Transverse colon (tissue), 4 donors: ENCODE results near the gene CNKSR3. TPM values are rescaled to one million over a fixed set of nuclear protein-coding genes. Genes with fewer than 3 reads are reported as not detected.

Source experiments
- DNase-seq: peaks from one replicate; pipeline ENCODE4 v3.0.0-alpha.2; 2019
- H3K27ac ChIP-seq, 4 donors: fragments of 200-600 bp; sonication (generic); 2 replicates each; pipeline ENCODE4 v1.5.1; 2016 to 2018; ENCODE audit warnings: inconsistent platforms in 4 of 4
- H3K27me3 ChIP-seq: fragments of 200-600 bp; sonication (generic); 2 replicates; pipeline ENCODE4 v1.5.1; 2017; ENCODE audit warnings: inconsistent platforms
- H3K36me3 ChIP-seq, 4 donors: fragments of 200-600 bp; sonication (generic); 2 replicates each; pipeline ENCODE4 v1.5.1; 2017 to 2019; ENCODE audit warnings: inconsistent platforms in 4 of 4
- H3K4me1 ChIP-seq, 4 donors: fragments of 200-600 bp; sonication (generic); 2 replicates each; pipeline ENCODE4 v1.5.1; 2017 to 2020; ENCODE audit warnings: inconsistent platforms in 4 of 4
- H3K4me3 ChIP-seq, 4 donors: fragments of 200-600 bp; sonication (generic); 1 replicate in 1 of 4; 2 replicates in 3 of 4; pipeline versions ENCODE4 v1.5.1 to v1.6.1; 2017 to 2019; ENCODE audit warnings: inconsistent platforms in 4 of 4
- H3K9me3 ChIP-seq, 2 donors: fragments of 200-600 bp; sonication (generic); 2 replicates each; pipeline ENCODE4 v1.5.1; 2017 to 2019; ENCODE audit warnings: inconsistent platforms in 2 of 2
- CTCF ChIP-seq, 5 experiments: fragments of 200-600 bp in 3 of 5; fragments of 450-650 bp in 2 of 5; sonication (generic) in 3 of 5; IDR thresholded peaks; 1 replicate in 2 of 5; 2 replicates in 3 of 5; pipeline ENCODE4 v1.5.1; 2016 to 2017; ENCODE audit warnings: antibody characterized with exemption in 5 of 5, inconsistent platforms in 3 of 5, mild to moderate bottlenecking in 2 of 5, moderate library complexity in 1 of 5
- EP300 ChIP-seq: sonication (generic); formaldehyde crosslinking; IDR thresholded peaks from one replicate; pipeline ENCODE4 v1.6.1; 2017; ENCODE audit warnings: antibody characterized with exemption, low read depth
- POLR2A ChIP-seq: fragments of 450-650 bp; IDR thresholded peaks from one replicate; pipeline ENCODE4 v1.6.1; 2016; ENCODE audit warnings: antibody characterized with exemption, mild to moderate bottlenecking, moderate library complexity
- POLR2AphosphoS5 ChIP-seq, 3 donors: sonication (generic); formaldehyde crosslinking; IDR thresholded peaks; one replicate each; pipeline ENCODE4 v1.6.1; 2016; ENCODE audit warnings: antibody characterized with exemption in 3 of 3
- WGBS, 2 donors: methylation state at CpG; one replicate each; pipeline ENCODE4 v1.1.5; 2018; ENCODE audit warnings: low coverage in 1 of 2; 5-methylcytosine and 5-hydroxymethylcytosine counted together
- in situ Hi-C, 4 donors: fragments of 200-750 bp; cut with MboI; loops; one replicate each; pipeline versions ENCODE4 v1.15.0 to v1.15.1; 2017; ENCODE audit warnings: low sequenced_read_pairs in 3 of 4, low pct_ligation_motif_present in 1 of 4, low pct_unique_long_range_greater_than_20kb in 1 of 4
- intact Hi-C: fragments of 100-400 bp; cut with DNase I; formaldehyde crosslinking; loops from one replicate; pipeline ENCODE4 v1.15.1; 2023; ENCODE audit warnings: low total_unique reads
- total RNA-seq, 4 donors: library from RNA; depleted of rRNA; stranded (reverse); fragments of >200 nt; gene quantifications; one replicate each; pipeline ENCODE4 v1.1.0, GENCODE V29; 2016

Gene CNKSR3
- total RNA-seq, 4 donors from 2014 or later = 4.0 to 27.3 (median 16.9) TPM

- Histone ChIP-seq H3K4me3 (no peak overlapping the region), H3K4me1 (peaks cover 0 to 4% (median 0%) of the 10 kb centered on the region in 4 donors), H3K27me3 (no peaks in the 10 kb centered on the region), H3K9me3 (no peaks in the 10 kb centered on the region), H3K36me3 (no peaks in the 10 kb centered on the region), H3K27ac (no peak overlapping the region)
- 89% methylated on average over 6 of the region's 6 CpGs; no CpG with 5 or more reads in 1 of the 2 donors for WGBS, 2 donors
- DNase-seq = no peak
- TF ChIP-seq CTCF (IDR thresholded peaks at IDR 0.05) (no peak), EP300 (no peak), POLR2AphosphoS5 (IDR thresholded peaks at IDR 0.05) (no peak), POLR2A (no peak)
- intact Hi-C loops = no loop called here
- in situ Hi-C loops = no loop called here
Observed at GRCh38 chr6:154383273-154383672, 127.2 kb downstream of the CNKSR3 start.

- H3K36me3 ChIP-seq = no peaks in the 10 kb centered on the region
- no peak for TF ChIP-seq CTCF (IDR thresholded peaks at IDR 0.05)
- TF ChIP-seq EP300 = no peak
- no peak for TF ChIP-seq POLR2AphosphoS5 (IDR thresholded peaks at IDR 0.05)
- TF ChIP-seq POLR2A = no peak
- no peak for DNase-seq
- 85 to 87% methylated on average over 6 to 8 of the region's 8 CpGs for WGBS, 2 donors
- H3K9me3 ChIP-seq = no peaks in the 10 kb centered on the region
- peaks cover 0 to 4% (median 0%) of the 10 kb centered on the region in 4 donors for H3K4me1 ChIP-seq
- H3K27ac ChIP-seq = no peak overlapping the region
- intact Hi-C loops (no loop called here), in situ Hi-C loops (no loop called here)
- no peaks in the 10 kb centered on the region for H3K27me3 ChIP-seq
- H3K4me3 ChIP-seq = no peak overlapping the region
Observed at GRCh38 chr6:154382740-154383139, 127.7 kb downstream of the CNKSR3 start.

GRCh38 chr6:154381548-154381947 lies 128.9 kb downstream of the CNKSR3 start:
- in situ Hi-C loops = no loop called here
- H3K9me3 ChIP-seq = no peaks in the 10 kb centered on the region
- WGBS, 2 donors = 63 to 90% methylated on average over 1 to 4 of the region's 4 CpGs

GRCh38 chr6:154380741-154381140 lies 129.7 kb downstream of the CNKSR3 start:
- Histone ChIP-seq H3K9me3 (no peaks in the 10 kb centered on the region), H3K36me3 (no peaks in the 10 kb centered on the region), H3K4me1 (peaks cover 0 to 4% (median 0%) of the 10 kb centered on the region in 4 donors), H3K27ac (no peak overlapping the region), H3K4me3 (no peak overlapping the region), H3K27me3 (no peaks in the 10 kb centered on the region)
- whole genome bisulfite sequencing, 2 donors = 26 to 33% methylated on average over 2 of the region's 2 CpGs
- DNase-seq = no peak
- TF ChIP-seq EP300 (no peak), CTCF (IDR thresholded peaks at IDR 0.05) (no peak), POLR2AphosphoS5 (IDR thresholded peaks at IDR 0.05) (no peak), POLR2A (no peak)
- intact Hi-C loops (no loop called here), in situ Hi-C loops (no loop called here)

More at GRCh38 chr6:154381548-154381947, 128.9 kb downstream of the CNKSR3 start:
- Histone ChIP-seq H3K27ac (no peak overlapping the region), H3K4me3 (no peak overlapping the region), H3K27me3 (no peaks in the 10 kb centered on the region), H3K4me1 (peaks cover 0 to 4% (median 0%) of the 10 kb centered on the region in 4 donors), H3K36me3 (no peaks in the 10 kb centered on the region)
- DNase-seq = no peak
- intact Hi-C loops = no loop called here
- TF ChIP-seq POLR2AphosphoS5 (IDR thresholded peaks at IDR 0.05) (no peak), EP300 (no peak), CTCF (IDR thresholded peaks at IDR 0.05) (no peak), POLR2A (no peak)
